Endothelial cell (in vitro differentiated cells): ENCODE results near the gene ZNF584. TPM values are rescaled to one million over a fixed set of nuclear protein-coding genes. Genes with fewer than 3 reads are reported as not detected.
A peak's percentile ranks its signal among the peaks of the same experiment; 100 is the strongest.

Experiments
- DNase-seq: peaks from one replicate; pipeline ENCODE4 v3.0.0; 2021; ENCODE audit warnings: low spot score
- H3K27ac Mint-ChIP-seq: one replicate; pipeline ENCODE4 v1.8.0; 2021; ENCODE audit warnings: mixed read lengths, inconsistent platforms; ENCODE audit not compliant: unreplicated experiment
- H3K27me3 Mint-ChIP-seq: one replicate; pipeline ENCODE4 v1.8.0; 2021; ENCODE audit warnings: mild to moderate bottlenecking, moderate library complexity, mixed read lengths, inconsistent platforms; ENCODE audit not compliant: unreplicated experiment
- H3K36me3 Mint-ChIP-seq: one replicate; pipeline ENCODE4 v1.8.0; 2021; ENCODE audit warnings: mild to moderate bottlenecking, low read depth, mixed read lengths, inconsistent platforms; ENCODE audit not compliant: unreplicated experiment
- H3K4me1 Mint-ChIP-seq: one replicate; pipeline ENCODE4 v1.8.0; 2021; ENCODE audit warnings: mild to moderate bottlenecking, mixed read lengths, inconsistent platforms; ENCODE audit not compliant: unreplicated experiment
- H3K4me3 Mint-ChIP-seq: one replicate; pipeline ENCODE4 v1.8.0; 2021; ENCODE audit warnings: mild to moderate bottlenecking, mixed read lengths, inconsistent platforms; ENCODE audit not compliant: unreplicated experiment
- H3K9me3 Mint-ChIP-seq: one replicate; pipeline ENCODE4 v1.8.0; 2021; ENCODE audit warnings: mixed read lengths, inconsistent platforms; ENCODE audit not compliant: unreplicated experiment
- total RNA-seq: library from RNA; stranded (reverse); fragmentation: NEBNext Ultra II Directional; extraction: Animal tissue kit (Norgen Biotek cat#: 25700); gene quantifications from one replicate; pipeline ENCODE4 v1.2.1, GENCODE V29; 2021; ENCODE audit not compliant: unreplicated experiment
- TF ChIP-seq, protein P1 (sequence below): fragments of 200-600 bp; sonication (generic); IDR thresholded peaks from one replicate; pipeline ENCODE4 v1.5.0; 2021; ENCODE audit warnings: antibody characterized with exemption; ENCODE audit not compliant: unreplicated experiment

Gene ZNF584
- total RNA-seq, 1 donor from 2014 or later, result 6.0 TPM

GRCh38 chr19:58381460-58382212 lies 26.8 kb upstream of the ZNF584 start:
- Mint-ChIP-seq H3K36me3 (peaks cover 8% of the 10 kb centered on the region), H3K4me1 (peaks cover 15% of the 10 kb centered on the region)
- TF ChIP-seq, protein P1, sequence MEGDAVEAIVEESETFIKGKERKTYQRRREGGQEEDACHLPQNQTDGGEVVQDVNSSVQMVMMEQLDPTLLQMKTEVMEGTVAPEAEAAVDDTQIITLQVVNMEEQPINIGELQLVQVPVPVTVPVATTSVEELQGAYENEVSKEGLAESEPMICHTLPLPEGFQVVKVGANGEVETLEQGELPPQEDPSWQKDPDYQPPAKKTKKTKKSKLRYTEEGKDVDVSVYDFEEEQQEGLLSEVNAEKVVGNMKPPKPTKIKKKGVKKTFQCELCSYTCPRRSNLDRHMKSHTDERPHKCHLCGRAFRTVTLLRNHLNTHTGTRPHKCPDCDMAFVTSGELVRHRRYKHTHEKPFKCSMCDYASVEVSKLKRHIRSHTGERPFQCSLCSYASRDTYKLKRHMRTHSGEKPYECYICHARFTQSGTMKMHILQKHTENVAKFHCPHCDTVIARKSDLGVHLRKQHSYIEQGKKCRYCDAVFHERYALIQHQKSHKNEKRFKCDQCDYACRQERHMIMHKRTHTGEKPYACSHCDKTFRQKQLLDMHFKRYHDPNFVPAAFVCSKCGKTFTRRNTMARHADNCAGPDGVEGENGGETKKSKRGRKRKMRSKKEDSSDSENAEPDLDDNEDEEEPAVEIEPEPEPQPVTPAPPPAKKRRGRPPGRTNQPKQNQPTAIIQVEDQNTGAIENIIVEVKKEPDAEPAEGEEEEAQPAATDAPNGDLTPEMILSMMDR, result no peak

GRCh38 chr19:58382997-58383603 lies 25.3 kb upstream of the ZNF584 start:
- Mint-ChIP-seq H3K27me3 (peaks cover 9% of the 10 kb centered on the region), H3K9me3 (no peaks in the 10 kb centered on the region), H3K4me1 (peaks cover 28% of the 10 kb centered on the region), H3K4me3 (no peak overlapping the region), H3K27ac (no peak overlapping the region), H3K36me3 (peaks cover 16% of the 10 kb centered on the region)
- TF ChIP-seq, protein P1, result no peak
- DNase-seq, result no peak

More at GRCh38 chr19:58381460-58382212, 26.8 kb upstream of the ZNF584 start:
- peak overlapping the region; percentile 88 for H3K4me3 Mint-ChIP-seq
- H3K9me3 Mint-ChIP-seq, result no peaks in the 10 kb centered on the region
- no peak for DNase-seq
- peaks cover 8% of the 10 kb centered on the region for H3K27me3 Mint-ChIP-seq
- H3K27ac Mint-ChIP-seq, result peak overlapping the region; percentile 78

DNA sequence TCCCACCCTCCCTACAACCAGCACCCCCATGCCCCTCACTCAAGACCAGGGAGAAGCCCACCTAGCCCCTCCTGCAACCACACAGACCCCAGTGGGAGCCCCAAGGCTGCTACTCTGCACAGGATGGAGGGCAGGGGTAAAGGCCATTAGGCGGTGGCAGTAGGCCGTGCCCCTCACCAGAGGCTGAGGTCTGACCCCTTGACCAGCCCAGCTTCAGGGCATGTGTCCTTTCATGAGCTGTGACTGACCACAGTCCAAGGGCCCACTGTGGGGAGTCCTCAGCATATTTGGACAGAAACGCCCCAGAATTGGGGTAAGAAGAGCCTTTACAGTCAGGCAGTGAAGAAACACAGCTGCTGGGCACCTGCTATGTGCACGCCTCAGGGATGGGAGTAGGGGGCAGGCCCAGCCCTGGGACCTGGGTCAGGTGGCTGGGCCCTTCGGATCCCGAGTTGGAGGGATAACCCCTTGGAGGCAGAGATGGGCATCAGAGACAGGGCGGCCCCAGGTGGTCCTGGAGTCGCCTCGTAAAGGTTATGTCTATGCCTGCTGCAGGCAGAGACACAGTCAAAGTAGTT lies 23.0 kb upstream of the ZNF584 start:
- no peak for DNase-seq
- Mint-ChIP-seq H3K9me3 (no peaks in the 10 kb centered on the region), H3K27me3 (peaks cover 6% of the 10 kb centered on the region), H3K36me3 (peaks cover 18% of the 10 kb centered on the region), H3K4me1 (peaks cover 20% of the 10 kb centered on the region), H3K4me3 (peak overlapping the region; percentile 97), H3K27ac (peak overlapping the region; percentile 24)
- TF ChIP-seq, protein P1, result no peak

DNA sequence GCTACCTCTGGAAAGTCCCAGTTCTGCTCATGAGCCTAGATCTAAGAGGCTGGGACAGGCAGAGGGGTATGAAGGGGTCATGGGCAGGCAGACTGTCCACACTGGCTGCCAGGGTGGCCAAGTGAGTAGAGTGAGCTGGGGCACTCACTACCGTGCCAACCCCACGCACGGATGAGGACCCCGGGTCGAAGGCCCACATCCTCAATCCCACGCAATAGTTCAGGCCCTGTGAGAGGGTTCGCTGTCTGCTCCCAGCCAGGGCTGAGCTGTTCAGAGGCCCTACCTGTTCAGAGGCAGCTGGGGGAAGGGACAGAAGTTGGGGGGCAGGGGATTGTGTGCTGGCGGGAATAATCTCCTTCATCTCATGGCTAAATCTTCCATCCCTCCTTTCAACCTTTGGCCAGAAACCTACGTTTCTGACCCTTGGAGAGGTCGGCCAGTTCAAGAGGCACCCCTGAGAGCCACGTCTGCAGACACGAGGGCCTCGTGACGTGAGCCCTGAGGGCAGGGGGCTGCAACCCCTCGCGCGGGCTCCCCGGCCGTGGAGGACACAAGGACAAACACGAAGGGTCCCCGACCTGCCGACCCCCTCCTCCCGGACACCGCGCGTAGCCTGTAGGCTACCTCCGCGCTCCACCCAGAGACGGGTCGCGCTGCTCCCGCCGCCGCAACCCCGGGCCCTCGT lies 22.4 kb upstream of the ZNF584 start:
- TF ChIP-seq, protein P1, result no peak
- Mint-ChIP-seq H3K27ac (peak overlapping the region; percentile 81), H3K4me3 (peak overlapping the region; percentile 97), H3K4me1 (peaks cover 20% of the 10 kb centered on the region), H3K36me3 (peaks cover 22% of the 10 kb centered on the region), H3K27me3 (peaks cover 6% of the 10 kb centered on the region), H3K9me3 (no peaks in the 10 kb centered on the region)
- no peak for DNase-seq
